ENCODE data around the gene DNAJC16.
A peak's percentile ranks its signal among the peaks of the same experiment; 100 is the strongest.

Gene DNAJC16

GRCh38 chr1:15617173-15618076 is 90.8 kb downstream of the DNAJC16 start, which contains the start of gene DDI2:
Gene DDI2, plus strand, starts transcription at chr1:15617458. Its CDS starts 213 bp downstream, at chr1:15617671.
- TF ChIP-seq ZBTB7A (IDR thresholded peaks at IDR 0.05; ENCODE audit: low read depth) (no peak), NFIC (IDR thresholded peaks at IDR 0.05) (no peak), CREB1 (IDR thresholded peaks at IDR 0.05; ENCODE audit: low read depth) (no peak), FOXM1 (IDR thresholded peaks at IDR 0.05; ENCODE audit: borderline replicate concordance, low read depth) (no peak), USF1 (IDR thresholded peaks at IDR 0.05) (peak; percentile 14; the same call in 1 of the 2 replicates), CEBPB (IDR thresholded peaks at IDR 0.05) (no peak), REST (IDR thresholded peaks at IDR 0.05; ENCODE audit: low read depth) (no peak), MAX (IDR thresholded peaks at IDR 0.05) (peak; percentile 18), RAD21 (IDR thresholded peaks at IDR 0.05; ENCODE audit: low read depth) (no peak), YY1 (IDR thresholded peaks at IDR 0.05; ENCODE audit: low read depth) (0 out of 2 replicates have a peak, but pooled peaks have one; percentile 50), TAF1 (IDR thresholded peaks at IDR 0.05; ENCODE audit: low read depth) (peak; percentile 46; the same call in 1 of the 2 replicates), TEAD4 (IDR thresholded peaks at IDR 0.05) (peak; percentile 5; the same call in 1 of the 2 replicates), EGR1 (IDR thresholded peaks at IDR 0.05) (no peak), TCF12 (IDR thresholded peaks at IDR 0.05; ENCODE audit: low read depth) (no peak), EP300 (IDR thresholded peaks at IDR 0.05; ENCODE audit: borderline replicate concordance) (no peak)

- TF ChIP-seq RAD21 (IDR thresholded peaks at IDR 0.05; ENCODE audit: low read depth): no peak
- no peak for TF ChIP-seq CREB1 (IDR thresholded peaks at IDR 0.05; ENCODE audit: low read depth)
These were observed 91.5 kb downstream of the DNAJC16 start for GRCh38 chr1:15618077-15618654.

GRCh38 chr1:15618655-15619525 is 92.2 kb downstream of the DNAJC16 start:
- TF ChIP-seq FOXM1 (IDR thresholded peaks at IDR 0.05; ENCODE audit: borderline replicate concordance, low read depth): no peak
- no peak for TF ChIP-seq REST (IDR thresholded peaks at IDR 0.05; ENCODE audit: low read depth)
- no peak for TF ChIP-seq EP300 (IDR thresholded peaks at IDR 0.05; ENCODE audit: borderline replicate concordance)
- TF ChIP-seq RAD21 (IDR thresholded peaks at IDR 0.05; ENCODE audit: low read depth): no peak
- no peak for TF ChIP-seq EGR1 (IDR thresholded peaks at IDR 0.05)

- TF ChIP-seq TCF12 (IDR thresholded peaks at IDR 0.05; ENCODE audit: low read depth): no peak
- TF ChIP-seq REST (IDR thresholded peaks at IDR 0.05; ENCODE audit: low read depth): no peak
- no peak for TF ChIP-seq EGR1 (IDR thresholded peaks at IDR 0.05)
- no peak for TF ChIP-seq NFIC (IDR thresholded peaks at IDR 0.05)
These were observed 93.5 kb downstream of the DNAJC16 start for GRCh38 chr1:15620155-15620545.

Data from Ishikawa (cell line).